HEK293 (cell line): ENCODE results near the gene MTFR1L.

Experiments used
- CTCF ChIA-PET: fragments of 350-600 bp; formaldehyde crosslinking; extraction: SDS; loops from one replicate; lab custom pipeline; 2021; ENCODE audit warnings: antibody characterized with exemption; lab: Yijun Ruan, JAX
- POLR2A ChIA-PET: fragments of 300-600 bp; formaldehyde crosslinking; extraction: SDS; loops from one replicate; lab custom pipeline; 2020; ENCODE audit warnings: antibody characterized with exemption, inconsistent platforms; lab: Yijun Ruan, JAX
- H3K27ac ChIP-seq: fragments of 200-500 bp; sonication (Bioruptor generic); 2 replicates; pipeline ENCODE4 v1.5.1; 2014; ENCODE audit warnings: low read depth, low read length, control low read depth, inconsistent platforms; ENCODE audit errors: extremely low read depth
- H3K36me3 ChIP-seq, 2 experiments: fragments of 200-500 bp in 1 of 2; sonication (Bioruptor generic) in 1 of 2; 1 replicate in 1 of 2; 2 replicates in 1 of 2; pipeline ENCODE4 v1.5.1; 2014 to 2017; ENCODE audit warnings: inconsistent platforms in 2 of 2, low read length in 2 of 2; ENCODE audit not compliant: control insufficient read depth in 2 of 2, insufficient read depth in 1 of 2
- H3K4me1 ChIP-seq: fragments of 200-500 bp; sonication (Bioruptor generic); 2 replicates; pipeline ENCODE4 v1.5.1; 2014; ENCODE audit warnings: mild to moderate bottlenecking, low read length, inconsistent platforms; ENCODE audit not compliant: control insufficient read depth, insufficient read depth
- H3K4me3 ChIP-seq: 2 replicates; pipeline ENCODE4 v1.5.1; 2011; ENCODE audit warnings: low read depth, mild to moderate bottlenecking, control low read depth, low read length, moderate library complexity
- H3K9me3 ChIP-seq: fragments of 200-500 bp; sonication (Bioruptor generic); 2 replicates; pipeline ENCODE4 v1.5.1; 2014; ENCODE audit warnings: low read depth, low read length, inconsistent platforms; ENCODE audit not compliant: control insufficient read depth, insufficient read depth
- KLF1 ChIP-seq: fragments of 450-650 bp; formaldehyde crosslinking; IDR thresholded peaks from 2 replicates; pipeline ENCODE4 v1.5.1; 2016; ENCODE audit warnings: missing biosample characterization, missing genetic modification characterization
- OVOL3 ChIP-seq: fragments of 450-650 bp; formaldehyde crosslinking; IDR thresholded peaks from 2 replicates; pipeline ENCODE4 v1.5.1; 2016; ENCODE audit warnings: missing biosample characterization, missing genetic modification characterization
- PRDM1 ChIP-seq: fragments of 450-650 bp; formaldehyde crosslinking; IDR thresholded peaks from 2 replicates; pipeline ENCODE4; 2016; ENCODE audit warnings: missing biosample characterization, missing genetic modification characterization
- ZFP69B ChIP-seq: fragments of 450-650 bp; formaldehyde crosslinking; IDR thresholded peaks from 2 replicates; pipeline ENCODE4 v1.5.1; 2016; ENCODE audit warnings: missing biosample characterization, missing genetic modification characterization
- ZNF366 ChIP-seq: fragments of 450-650 bp; formaldehyde crosslinking; conservative IDR thresholded peaks from 2 replicates; pipeline ENCODE4 v1.5.1; 2016; ENCODE audit warnings: missing biosample characterization, missing genetic modification characterization
- ZNF514 ChIP-seq: fragments of 450-650 bp; formaldehyde crosslinking; IDR thresholded peaks from 2 replicates; pipeline ENCODE4 v1.5.1; 2016; ENCODE audit warnings: missing biosample characterization, missing genetic modification characterization
- ZNF600 ChIP-seq: fragments of 450-650 bp; formaldehyde crosslinking; IDR thresholded peaks from 2 replicates; pipeline ENCODE4 v1.5.1; 2016; ENCODE audit warnings: missing biosample characterization, missing genetic modification characterization
- ZNF624 ChIP-seq: fragments of 450-650 bp; formaldehyde crosslinking; IDR thresholded peaks from 2 replicates; pipeline ENCODE4 v1.5.1; 2017; ENCODE audit warnings: missing biosample characterization, missing genetic modification characterization
- ZNF626 ChIP-seq: fragments of 450-650 bp; sonication (Bioruptor Pico); formaldehyde crosslinking; IDR thresholded peaks from 2 replicates; pipeline ENCODE4 v1.5.1; 2018; ENCODE audit warnings: missing biosample characterization, missing genetic modification characterization, inconsistent platforms
- ZNF660 ChIP-seq: fragments of 450-650 bp; IDR thresholded peaks from 2 replicates; pipeline ENCODE4 v1.5.1; 2018; ENCODE audit warnings: missing biosample characterization, mild to moderate bottlenecking, missing genetic modification characterization
- TF ChIP-seq, protein P1 (sequence below): fragments of 450-650 bp; formaldehyde crosslinking; IDR thresholded peaks from 2 replicates; pipeline ENCODE4 v1.5.1; 2016; ENCODE audit warnings: missing biosample characterization, missing genetic modification characterization
- TF ChIP-seq, protein P2 (sequence below): fragments of 450-650 bp; formaldehyde crosslinking; IDR thresholded peaks from 2 replicates; pipeline ENCODE4 v1.5.1; 2016; ENCODE audit warnings: missing biosample characterization, missing genetic modification characterization, borderline replicate concordance
- TF ChIP-seq, protein P3 (sequence below): fragments of 450-650 bp; formaldehyde crosslinking; IDR thresholded peaks from 2 replicates; pipeline ENCODE4 v1.5.1; 2016; ENCODE audit warnings: missing biosample characterization, missing genetic modification characterization, borderline replicate concordance
- TF ChIP-seq, protein P4 (sequence below): fragments of 450-650 bp; formaldehyde crosslinking; IDR thresholded peaks from 2 replicates; pipeline ENCODE4 v1.5.1; 2017; ENCODE audit warnings: missing biosample characterization, missing genetic modification characterization

MTFR1L gene

DNA sequence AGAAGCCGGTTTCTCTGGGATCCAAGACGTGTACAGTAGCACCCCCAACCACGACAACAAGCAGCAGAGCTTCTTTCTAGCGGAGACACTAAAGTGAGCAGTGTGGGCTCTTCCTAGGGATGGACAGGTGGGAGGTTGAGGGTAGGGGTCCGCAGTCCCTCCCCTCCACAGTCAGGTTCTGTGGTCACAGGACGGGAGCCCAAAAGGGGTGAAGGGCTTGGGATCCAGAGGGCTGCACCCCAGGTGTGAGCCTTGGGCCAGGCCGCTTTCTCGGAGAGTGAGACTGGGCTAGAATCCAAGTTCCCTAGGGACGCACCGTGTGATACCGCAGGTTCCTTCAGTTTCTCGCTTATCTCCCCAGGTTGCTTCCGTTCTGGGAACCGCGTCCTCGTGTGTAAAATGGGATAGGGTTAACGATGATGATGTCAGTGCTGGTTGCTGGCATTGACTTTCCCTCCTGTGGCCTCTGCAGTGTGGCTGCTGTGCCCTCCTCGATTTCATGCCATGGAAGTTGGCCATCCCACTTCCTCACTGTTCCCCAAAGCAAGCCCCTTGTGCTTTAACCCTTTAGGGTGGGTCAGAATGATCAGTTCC lies 37.0 kb upstream of the MTFR1L start (continued):
- TF ChIP-seq ZNF660 (tag by site-specific recombination): no peak
- TF ChIP-seq, protein P1, sequence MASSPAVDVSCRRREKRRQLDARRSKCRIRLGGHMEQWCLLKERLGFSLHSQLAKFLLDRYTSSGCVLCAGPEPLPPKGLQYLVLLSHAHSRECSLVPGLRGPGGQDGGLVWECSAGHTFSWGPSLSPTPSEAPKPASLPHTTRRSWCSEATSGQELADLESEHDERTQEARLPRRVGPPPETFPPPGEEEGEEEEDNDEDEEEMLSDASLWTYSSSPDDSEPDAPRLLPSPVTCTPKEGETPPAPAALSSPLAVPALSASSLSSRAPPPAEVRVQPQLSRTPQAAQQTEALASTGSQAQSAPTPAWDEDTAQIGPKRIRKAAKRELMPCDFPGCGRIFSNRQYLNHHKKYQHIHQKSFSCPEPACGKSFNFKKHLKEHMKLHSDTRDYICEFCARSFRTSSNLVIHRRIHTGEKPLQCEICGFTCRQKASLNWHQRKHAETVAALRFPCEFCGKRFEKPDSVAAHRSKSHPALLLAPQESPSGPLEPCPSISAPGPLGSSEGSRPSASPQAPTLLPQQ: peak; percentile 74
- peak; percentile 77; the same call in 1 of the 2 replicates for TF ChIP-seq ZFP69B (tag by site-specific recombination)
- TF ChIP-seq ZNF626 (tag by site-specific recombination): no peak
- TF ChIP-seq, protein P2, sequence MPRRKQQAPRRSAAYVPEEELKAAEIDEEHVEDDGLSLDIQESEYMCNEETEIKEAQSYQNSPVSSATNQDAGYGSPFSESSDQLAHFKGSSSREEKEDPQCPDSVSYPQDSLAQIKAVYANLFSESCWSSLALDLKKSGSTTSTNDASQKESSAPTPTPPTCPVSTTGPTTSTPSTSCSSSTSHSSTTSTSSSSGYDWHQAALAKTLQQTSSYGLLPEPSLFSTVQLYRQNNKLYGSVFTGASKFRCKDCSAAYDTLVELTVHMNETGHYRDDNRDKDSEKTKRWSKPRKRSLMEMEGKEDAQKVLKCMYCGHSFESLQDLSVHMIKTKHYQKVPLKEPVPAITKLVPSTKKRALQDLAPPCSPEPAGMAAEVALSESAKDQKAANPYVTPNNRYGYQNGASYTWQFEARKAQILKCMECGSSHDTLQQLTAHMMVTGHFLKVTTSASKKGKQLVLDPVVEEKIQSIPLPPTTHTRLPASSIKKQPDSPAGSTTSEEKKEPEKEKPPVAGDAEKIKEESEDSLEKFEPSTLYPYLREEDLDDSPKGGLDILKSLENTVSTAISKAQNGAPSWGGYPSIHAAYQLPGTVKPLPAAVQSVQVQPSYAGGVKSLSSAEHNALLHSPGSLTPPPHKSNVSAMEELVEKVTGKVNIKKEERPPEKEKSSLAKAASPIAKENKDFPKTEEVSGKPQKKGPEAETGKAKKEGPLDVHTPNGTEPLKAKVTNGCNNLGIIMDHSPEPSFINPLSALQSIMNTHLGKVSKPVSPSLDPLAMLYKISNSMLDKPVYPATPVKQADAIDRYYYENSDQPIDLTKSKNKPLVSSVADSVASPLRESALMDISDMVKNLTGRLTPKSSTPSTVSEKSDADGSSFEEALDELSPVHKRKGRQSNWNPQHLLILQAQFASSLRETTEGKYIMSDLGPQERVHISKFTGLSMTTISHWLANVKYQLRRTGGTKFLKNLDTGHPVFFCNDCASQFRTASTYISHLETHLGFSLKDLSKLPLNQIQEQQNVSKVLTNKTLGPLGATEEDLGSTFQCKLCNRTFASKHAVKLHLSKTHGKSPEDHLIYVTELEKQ: peak; percentile 32; the same call in 1 of the 2 replicates

DNA sequence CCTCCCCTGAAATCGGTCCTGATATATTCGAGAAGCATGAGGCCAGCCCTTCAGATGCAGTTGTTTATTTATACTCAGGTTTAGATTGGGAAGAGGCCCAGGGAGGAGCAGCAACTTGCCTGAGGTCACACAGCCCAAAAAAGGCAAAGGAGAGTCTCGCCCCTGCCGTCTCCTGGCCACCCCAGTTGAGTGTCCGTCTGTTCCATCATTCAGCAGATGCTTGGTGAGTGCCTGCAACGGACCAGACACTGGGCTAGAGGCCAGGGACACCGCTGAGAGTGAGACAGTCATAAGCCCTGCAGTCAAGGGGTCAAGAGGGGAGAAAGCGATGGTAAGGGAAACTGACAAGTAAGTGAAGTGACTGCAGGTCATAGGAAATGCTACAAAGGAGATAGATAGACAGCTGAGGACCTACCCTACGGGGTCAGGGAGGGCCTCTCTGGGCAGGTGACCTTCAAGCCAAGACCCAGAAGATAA lies 35.1 kb upstream of the MTFR1L start:
- POLR2A ChIA-PET: no interaction called here
- no peaks in the 10 kb centered on the region for H3K36me3 ChIP-seq
- peaks cover 12% of the 10 kb centered on the region for H3K4me1 ChIP-seq
- H3K4me3 ChIP-seq: no peak overlapping the region
- no peak overlapping the region for H3K27ac ChIP-seq
- H3K9me3 ChIP-seq: no peaks in the 10 kb centered on the region
- TF ChIP-seq, protein P3, sequence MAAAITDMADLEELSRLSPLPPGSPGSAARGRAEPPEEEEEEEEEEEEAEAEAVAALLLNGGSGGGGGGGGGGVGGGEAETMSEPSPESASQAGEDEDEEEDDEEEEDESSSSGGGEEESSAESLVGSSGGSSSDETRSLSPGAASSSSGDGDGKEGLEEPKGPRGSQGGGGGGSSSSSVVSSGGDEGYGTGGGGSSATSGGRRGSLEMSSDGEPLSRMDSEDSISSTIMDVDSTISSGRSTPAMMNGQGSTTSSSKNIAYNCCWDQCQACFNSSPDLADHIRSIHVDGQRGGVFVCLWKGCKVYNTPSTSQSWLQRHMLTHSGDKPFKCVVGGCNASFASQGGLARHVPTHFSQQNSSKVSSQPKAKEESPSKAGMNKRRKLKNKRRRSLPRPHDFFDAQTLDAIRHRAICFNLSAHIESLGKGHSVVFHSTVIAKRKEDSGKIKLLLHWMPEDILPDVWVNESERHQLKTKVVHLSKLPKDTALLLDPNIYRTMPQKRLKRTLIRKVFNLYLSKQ (tag by site-specific recombination): no peak
- TF ChIP-seq KLF1 (tag by site-specific recombination): no peak
- no peak for TF ChIP-seq ZNF600 (tag by site-specific recombination)
- TF ChIP-seq ZNF514 (tag by site-specific recombination): no peak
- TF ChIP-seq ZNF366 (tag by site-specific recombination): no peak
- TF ChIP-seq ZNF624: no peak
- peak; percentile 79 for TF ChIP-seq PRDM1 (tag by site-specific recombination)
- no peak for TF ChIP-seq OVOL3 (tag by site-specific recombination)
- TF ChIP-seq, protein P4, sequence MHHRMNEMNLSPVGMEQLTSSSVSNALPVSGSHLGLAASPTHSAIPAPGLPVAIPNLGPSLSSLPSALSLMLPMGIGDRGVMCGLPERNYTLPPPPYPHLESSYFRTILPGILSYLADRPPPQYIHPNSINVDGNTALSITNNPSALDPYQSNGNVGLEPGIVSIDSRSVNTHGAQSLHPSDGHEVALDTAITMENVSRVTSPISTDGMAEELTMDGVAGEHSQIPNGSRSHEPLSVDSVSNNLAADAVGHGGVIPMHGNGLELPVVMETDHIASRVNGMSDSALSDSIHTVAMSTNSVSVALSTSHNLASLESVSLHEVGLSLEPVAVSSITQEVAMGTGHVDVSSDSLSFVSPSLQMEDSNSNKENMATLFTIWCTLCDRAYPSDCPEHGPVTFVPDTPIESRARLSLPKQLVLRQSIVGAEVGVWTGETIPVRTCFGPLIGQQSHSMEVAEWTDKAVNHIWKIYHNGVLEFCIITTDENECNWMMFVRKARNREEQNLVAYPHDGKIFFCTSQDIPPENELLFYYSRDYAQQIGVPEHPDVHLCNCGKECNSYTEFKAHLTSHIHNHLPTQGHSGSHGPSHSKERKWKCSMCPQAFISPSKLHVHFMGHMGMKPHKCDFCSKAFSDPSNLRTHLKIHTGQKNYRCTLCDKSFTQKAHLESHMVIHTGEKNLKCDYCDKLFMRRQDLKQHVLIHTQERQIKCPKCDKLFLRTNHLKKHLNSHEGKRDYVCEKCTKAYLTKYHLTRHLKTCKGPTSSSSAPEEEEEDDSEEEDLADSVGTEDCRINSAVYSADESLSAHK: 0 out of 2 replicates have a peak, but pooled peaks have one; percentile 14
- CTCF ChIA-PET: no interaction called here
